ENCODE measurements around the gene PLD1. TPM values are rescaled to one million over a fixed set of nuclear protein-coding genes. Genes with fewer than 3 reads are reported as not detected.

The PLD1 gene
- total RNA-seq, 1 experiment from 2014 or later: 6.2 TPM

DNA sequence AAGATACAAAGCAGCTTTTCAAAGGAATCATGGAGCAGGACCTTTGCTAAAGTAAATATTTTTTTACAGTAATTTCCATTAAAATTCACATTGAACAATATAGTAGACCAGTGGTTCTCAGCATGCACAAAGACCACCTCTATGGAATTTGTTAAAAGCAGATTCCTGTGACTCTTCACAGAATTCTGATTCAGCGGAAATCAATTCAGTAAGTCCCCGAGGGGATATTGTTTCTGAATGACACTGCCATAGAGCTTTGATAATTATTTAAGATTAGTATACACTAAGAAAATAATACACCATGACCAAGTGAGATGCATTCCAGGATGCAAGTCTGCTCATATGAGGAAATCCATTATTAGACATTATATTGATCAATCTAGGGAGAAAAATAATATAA lies 188.2 kb downstream of the PLD1 start:
- DNase-seq (ENCODE audit: low read depth): no peak

GRCh38 chr3:171620825-171621434 lies 189.4 kb downstream of the PLD1 start:
- DNase-seq (ENCODE audit: low read depth): peak; percentile 74

- DNase-seq (ENCODE audit: low read depth): no peak
These were observed 193.5 kb downstream of the PLD1 start for GRCh38 chr3:171616798-171617197.

DNA sequence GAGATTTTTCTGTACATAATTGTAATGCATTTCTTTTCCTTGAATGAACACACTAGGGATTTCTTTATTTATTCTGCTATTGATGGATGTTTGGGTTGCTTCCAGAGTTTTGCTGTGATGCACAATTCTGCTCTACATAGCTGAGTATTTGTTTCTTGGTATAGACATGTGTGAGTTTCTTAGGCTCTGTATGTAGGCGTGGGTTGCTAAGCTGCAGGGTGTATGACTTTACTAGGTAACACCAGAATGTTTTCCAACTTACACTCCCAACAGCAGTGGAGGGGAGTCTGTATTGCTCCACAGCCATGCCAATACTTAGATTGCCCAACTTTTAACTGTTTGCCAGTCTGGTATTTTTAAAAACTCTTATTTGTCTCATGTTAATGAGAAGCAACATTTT lies 194.6 kb downstream of the PLD1 start:
- DNase-seq (ENCODE audit: low read depth): no peak

GRCh38 chr3:171615281-171615680 lies 195.0 kb downstream of the PLD1 start:
- DNase-seq (ENCODE audit: low read depth): no peak

- no peak for DNase-seq (ENCODE audit: low read depth)
These were observed 195.9 kb downstream of the PLD1 start for GRCh38 chr3:171614318-171614921.

DNA sequence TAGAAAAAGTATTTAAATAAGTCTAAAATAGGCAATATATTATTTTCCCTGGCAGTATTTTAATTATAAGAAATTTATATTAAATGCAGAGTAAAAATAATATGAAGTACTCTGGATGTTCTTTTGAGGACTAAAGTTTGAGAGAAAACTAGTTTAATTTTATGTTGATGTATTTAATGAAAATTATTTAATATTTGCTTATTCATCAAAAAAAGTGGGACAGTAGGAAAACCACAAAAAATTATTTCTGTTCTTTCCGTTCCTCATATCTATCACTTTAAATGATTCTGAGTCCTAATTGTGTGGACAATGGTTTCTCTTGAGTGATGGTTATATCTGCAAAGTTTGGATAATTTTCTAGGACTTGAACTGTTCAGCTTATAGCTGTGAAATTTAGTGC lies 202.8 kb downstream of the PLD1 start:
- DNase-seq (ENCODE audit: low read depth): no peak

GRCh38 chr3:171606151-171606751 lies 204.0 kb downstream of the PLD1 start:
- DNase-seq (ENCODE audit: low read depth): peak; percentile 44

DNA sequence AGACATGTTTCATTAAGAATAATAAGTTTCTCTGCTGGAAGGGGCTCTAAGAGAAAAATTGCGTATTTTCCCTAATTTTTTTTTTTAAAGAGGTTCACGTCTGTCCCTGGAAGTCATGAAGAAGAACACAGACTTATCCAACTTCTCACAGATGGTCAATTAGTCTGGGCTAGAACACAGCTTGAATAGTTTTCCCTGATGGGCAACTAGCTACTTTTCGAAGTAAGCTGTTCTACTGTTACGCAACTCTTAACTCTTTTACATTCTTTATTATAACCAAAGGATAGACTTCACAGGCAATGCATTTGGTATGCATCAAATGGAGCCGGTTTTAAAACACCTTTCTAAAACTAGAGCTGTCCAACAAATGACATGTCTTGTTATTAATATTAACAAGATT lies 205.9 kb downstream of the PLD1 start:
- DNase-seq (ENCODE audit: low read depth): no peak

DNA sequence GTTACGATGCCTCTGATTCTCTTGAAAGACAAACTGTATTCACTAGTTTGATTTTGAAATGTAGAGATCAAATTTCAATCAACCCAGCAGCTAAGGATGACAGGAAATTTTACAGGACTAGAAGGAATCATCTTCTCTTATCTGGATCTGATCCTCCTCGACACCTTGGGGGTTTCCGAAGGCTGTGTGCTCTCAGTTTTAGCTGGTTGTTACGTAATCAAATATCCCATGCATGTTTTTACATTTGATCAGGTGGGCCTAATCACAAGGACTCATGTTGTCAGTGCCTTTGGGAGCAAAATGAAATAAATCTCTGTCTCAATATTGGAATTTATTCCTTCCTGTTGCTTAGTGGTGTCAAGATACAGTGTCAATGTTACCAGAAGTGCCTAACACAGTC lies 208.2 kb downstream of the PLD1 start:
- no peak for DNase-seq (ENCODE audit: low read depth)

- DNase-seq (ENCODE audit: low read depth): no peak
These were observed 210.3 kb downstream of the PLD1 start for GRCh38 chr3:171600030-171600429.

DNA sequence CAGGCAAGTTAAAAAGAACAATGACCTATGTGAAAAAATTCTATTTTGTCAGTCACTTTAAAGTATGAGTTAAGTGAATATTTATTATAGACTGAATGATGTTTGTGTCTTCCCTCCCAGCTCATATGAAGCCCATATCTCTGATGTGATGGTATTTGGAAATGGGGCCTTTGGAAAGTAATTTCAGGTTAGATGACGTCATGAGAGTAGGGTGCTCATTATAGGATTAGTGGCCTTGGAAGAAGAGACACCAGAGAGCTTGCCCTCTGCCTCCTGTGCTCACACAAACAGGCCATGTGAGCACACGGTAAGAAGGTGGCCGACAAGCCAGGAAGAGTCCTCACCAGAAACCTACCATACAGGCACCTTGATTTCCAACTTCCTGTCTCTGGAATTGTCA lies 211.3 kb downstream of the PLD1 start:
- DNase-seq (ENCODE audit: low read depth): no peak

DNA sequence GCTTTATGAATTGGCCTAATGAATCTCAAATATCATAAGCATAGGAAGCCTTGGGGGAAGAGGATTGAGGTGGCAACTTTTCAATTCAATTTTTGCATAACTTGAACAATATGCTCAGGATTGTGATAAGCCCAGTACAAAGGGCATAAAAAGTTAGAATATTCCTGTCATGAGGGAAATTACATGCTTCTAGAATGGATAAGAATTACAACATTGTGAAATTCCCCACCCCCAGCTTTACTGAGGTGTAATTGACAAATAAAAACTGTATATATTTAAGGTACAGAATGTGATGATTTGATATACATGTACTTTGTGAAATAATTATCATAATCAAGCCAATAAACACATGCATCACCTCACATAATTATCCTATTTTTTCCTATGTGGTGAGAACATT lies 217.5 kb downstream of the PLD1 start:
- DNase-seq (ENCODE audit: low read depth): no peak

- DNase-seq (ENCODE audit: low read depth): no peak
These were observed 219.2 kb downstream of the PLD1 start for GRCh38 chr3:171591070-171591469.

DNA sequence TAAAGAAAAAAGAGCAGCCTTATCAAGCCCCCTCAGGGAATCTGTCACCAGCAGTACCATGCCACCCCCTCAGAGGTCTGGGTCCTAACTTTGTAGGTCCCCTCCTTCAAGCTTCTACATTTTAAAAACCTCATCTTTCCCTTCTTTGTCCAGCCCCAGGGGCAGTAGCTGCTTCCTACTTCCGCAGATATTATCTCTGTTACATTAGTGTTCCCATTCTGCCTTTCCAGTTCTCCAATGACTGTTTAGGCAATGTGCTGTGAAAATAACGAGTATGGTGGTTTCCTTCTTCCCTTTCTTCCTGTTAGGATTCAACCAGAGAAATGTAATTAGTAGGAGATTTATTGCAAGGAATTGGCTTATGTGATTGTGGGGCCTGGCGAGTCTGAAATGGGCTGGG lies 224.0 kb downstream of the PLD1 start:
- DNase-seq (ENCODE audit: low read depth): no peak

- no peak for DNase-seq (ENCODE audit: low read depth)
These were observed 225.2 kb downstream of the PLD1 start for GRCh38 chr3:171585039-171585438.

DNA sequence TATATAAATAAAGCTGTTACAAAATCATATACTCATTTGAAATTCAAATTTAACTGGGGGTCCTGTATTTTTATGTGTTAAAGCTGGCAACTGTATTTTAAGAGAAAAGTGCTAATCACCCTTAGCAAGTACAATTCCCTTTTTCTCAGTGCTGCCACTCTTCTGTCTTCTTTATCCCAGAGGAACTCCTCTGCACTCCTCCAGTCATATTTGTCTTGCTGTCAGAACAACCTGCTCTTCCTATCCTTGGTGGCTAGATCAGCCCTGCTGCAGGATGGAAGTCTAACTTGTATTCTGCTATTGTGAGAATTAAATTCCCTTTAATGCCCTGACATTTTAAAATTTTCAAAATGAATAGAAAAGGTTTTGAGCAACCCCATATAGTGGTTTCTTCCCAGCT lies 226.2 kb downstream of the PLD1 start:
- DNase-seq (ENCODE audit: low read depth): no peak

GRCh38 chr3:171574556-171575240 lies 235.6 kb downstream of the PLD1 start:
- DNase-seq (ENCODE audit: low read depth): no peak

GRCh38 chr3:171569571-171570132 lies 240.6 kb downstream of the PLD1 start:
- peak; percentile 30 for DNase-seq (ENCODE audit: low read depth)

- DNase-seq (ENCODE audit: low read depth): no peak
These were observed 241.5 kb downstream of the PLD1 start for GRCh38 chr3:171568766-171569165.

- peak; percentile 47 for DNase-seq (ENCODE audit: low read depth)
These were observed 243.4 kb downstream of the PLD1 start for GRCh38 chr3:171566803-171567422.
